ENCODE results near the gene CD300H.
"Not testable (repeated sequence)": the region's sequence is repeated elsewhere in the genome, so short reads cannot be mapped to it uniquely, and the experiment has no call there.

The CD300H gene

DNA sequence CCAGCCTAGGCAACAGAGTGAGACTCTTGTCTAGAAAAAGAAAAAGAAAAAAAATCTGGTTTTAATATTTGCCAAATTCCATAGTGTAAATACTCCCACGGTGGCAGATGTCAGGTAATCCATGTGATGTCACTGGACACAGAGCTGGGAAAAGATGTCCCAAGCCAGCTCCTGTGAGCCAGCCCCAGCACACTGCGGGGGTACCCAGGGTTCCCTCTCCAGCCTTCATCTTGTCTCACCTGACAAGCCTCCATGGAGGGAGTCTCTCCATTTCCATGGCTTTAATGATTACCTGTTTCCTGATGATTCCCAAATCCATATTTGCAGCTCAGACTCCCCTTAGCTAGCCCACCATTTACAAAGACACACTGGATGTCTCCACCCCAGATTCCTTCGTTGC is 40.6 kb downstream of the CD300H start:
- no peak for DNase-seq (ENCODE audit: low read depth)

DNA sequence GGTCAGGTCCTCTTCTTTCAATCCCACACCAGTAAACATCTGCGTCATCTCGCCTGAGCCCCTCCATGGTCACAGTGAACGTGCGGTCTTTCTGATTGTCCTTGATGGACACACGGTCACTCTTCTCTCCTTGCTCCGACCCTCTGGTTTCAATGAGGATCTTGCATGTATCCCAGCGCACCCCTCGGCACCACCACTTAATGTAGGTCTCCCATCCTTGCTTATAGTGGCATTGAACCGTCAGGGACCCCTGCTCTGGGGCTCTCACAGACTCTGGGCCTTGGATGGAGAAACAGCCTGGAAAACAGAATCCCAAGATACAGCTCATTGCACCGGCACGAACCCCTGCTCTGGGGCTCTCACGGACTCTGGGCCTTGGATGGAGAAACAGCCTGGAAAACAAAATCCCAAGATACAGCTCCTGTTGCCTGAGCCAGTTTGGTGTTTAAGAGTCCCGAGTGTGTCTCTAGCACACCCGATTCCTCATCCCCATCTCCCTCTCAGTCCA is 41.5 kb downstream of the CD300H start:
- DNase-seq (ENCODE audit: low read depth): no peak

DNA sequence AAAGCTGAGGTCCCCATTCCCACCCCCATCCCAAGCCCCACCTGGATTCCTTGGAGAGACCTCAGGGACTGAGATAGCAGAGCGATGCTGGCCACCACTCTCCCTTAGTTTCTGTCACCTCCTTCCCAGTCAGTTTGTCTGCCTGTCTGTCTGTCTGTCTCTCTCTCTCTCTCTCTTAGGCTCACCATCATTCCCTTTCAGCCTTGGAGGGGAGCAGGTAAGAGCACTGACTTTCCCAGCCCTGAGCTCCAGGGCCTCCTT is 41.9 kb downstream of the CD300H start:
- DNase-seq (ENCODE audit: low read depth): no peak

DNA sequence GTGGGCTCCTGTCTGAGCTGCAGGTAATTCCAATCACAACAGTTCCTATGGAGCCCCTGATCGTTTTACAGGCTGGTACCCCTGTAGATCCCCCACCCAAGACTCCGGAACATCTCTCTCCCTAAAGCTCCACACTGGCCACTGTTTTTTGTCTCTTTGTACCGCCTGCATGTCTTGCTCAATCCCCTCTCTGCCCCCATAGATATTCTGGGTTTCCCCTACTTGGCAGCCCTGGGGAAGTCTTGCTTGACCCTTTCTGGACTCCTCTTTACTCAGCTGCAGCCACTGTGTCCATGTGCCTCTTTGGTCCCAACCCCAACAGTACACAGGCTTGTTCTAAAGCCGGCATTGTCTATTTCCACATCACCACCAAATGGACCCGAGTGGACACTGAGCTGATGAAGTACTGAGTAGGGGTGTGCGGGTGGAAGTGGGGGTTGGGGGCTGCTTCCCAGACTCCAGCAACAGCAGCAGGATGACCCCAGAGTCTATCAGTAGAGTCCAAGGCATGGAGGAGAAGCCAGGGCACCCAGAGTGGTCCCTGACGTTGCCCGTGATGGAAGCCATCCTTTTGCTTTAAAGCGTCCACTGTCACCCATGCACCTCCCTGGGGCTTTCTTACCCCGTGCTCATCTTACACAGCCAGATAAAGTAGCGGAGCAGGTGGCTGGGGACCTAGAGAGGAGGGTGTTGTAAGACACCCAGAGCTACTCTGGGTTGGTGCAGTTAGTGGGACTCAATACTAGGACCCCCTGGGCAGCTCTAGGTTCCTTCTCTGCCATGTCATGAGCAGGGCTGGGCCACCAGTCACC is 42.5 kb downstream of the CD300H start:
- DNase-seq (ENCODE audit: low read depth): no peak

DNA sequence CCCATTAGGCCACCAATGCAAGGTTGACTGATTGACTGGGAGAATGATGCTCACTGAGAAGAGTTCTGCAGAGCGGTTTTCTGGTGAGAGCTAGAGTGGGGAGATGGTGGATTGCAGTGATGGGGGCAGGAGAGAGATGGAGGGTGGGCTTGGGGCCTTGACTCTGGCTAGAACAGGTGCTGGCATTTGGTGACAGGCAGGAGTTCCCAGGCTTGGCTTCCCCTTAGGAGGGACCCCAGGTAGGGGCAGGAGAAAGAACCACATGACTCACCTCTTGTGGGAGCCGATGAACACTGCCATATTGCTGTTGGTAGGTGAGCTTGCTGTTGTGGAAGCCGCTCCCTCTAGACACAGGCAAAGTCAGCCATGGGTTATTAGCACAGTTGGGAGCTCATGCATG is 44.0 kb downstream of the CD300H start:
- DNase-seq (ENCODE audit: low read depth): no peak

DNA sequence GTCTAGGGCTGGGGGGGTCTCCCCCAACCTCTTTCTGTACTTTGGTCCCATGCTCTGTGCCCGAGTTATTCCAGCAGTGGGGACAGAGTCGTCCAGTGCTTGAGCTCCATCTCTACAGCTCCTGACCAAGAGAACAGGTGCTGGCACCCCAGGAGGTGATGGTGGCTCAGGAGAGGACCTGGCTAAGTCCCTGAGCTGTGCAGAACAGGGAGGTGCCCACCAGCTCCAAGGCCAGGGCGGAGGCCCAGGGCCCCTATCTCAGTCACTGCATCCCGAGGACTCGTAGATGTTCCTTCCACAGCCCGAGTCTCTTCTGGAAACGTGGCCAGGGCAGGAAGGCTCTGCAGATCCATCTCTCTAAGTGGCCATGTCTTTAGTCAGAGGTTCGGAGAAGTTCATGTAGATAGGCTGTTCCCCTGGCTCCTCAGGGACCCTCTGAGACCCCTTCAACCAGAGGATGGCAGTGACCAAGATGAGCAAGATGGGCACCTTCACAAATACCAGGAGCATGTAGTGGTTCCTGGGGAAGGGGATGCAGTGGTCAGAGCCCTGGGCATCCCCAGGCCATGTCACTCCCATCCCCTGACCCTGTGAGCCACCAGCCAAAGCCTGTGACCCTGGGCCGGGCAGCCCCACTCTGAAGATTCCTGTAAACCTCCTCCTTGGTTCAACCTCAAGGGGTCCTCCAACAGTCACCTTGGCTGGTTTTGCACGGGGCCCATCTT is 44.8 kb downstream of the CD300H start:
- DNase-seq (ENCODE audit: low read depth): no peak

DNA sequence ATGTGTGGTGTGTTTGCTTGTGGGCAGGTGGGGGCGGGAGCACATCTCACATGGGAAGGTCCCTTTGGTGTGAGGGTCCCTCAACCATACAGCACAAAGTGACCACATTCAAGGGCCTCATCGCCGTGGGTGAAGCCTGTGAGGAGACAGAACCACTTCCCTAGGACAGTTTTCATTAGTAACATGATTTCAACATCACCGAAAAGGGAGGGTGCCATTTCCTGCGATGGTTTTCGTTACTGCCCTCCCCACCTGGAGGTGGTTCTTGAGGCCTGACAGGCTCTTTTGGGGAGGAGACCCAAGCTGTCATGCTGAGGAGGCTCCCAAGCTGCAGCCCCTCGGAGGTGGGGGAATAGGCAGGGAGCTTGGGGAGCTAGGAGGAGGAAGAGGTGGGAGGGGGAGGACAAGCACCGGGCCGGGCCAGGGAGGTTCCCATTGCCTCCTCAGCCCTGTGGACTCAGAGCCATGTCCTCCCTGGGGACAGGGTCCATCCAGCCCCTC is 45.6 kb downstream of the CD300H start:
- no peak for DNase-seq (ENCODE audit: low read depth)

DNA sequence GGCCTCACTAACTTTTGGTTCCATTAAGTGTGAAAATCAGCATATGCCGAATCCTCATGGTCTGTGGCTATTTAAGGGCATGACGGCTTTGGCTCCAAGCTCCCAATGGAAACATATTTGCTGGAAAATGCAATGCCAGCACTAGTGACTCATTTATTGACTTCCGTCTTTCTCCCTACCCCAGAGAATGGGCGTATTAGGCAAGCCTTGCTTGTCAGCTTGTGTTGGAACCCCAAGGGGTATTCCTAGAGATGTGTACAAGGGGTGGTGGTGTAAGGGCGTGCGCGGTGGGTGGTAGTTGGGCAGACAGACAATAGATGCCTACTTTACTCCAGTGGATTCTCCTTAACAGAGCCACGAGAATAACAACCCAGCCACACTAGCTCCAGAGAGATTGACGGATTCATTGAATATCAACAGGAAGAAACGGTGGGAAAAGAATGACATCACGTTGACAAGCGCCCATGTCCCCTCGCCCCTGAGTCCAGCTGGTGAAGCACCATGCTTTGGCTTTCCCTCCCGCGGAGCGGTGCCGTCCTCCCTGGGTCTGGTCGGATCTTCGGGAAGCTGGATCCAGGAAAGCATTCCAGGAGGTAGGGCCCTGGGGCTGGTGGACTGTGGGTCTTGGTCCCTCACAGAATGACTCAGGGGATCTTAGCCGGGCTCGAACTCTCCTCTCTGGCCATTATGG is 46.4 kb downstream of the CD300H start:
- DNase-seq (ENCODE audit: low read depth): no peak

DNA sequence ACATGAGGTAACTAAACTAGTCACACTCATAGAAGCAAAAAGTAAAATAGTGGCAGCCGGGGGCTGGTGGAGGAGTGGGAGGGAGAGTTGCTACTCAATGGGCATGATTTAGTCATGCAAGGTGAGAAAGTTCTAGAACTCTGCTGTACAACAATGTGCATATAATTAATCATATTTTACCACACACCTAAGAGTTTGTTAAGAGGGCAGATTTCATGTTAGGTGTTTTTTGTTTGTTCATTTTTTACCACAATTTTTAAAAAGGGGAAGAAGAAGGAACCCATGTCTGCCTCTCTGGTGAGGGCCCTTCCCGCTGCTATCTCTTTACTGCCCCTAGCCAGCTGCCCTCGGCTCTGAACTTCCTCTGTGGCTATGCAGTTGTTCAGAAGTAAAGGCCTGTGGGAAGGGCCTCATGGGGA is 47.3 kb downstream of the CD300H start:
- no peak for DNase-seq (ENCODE audit: low read depth)

DNA sequence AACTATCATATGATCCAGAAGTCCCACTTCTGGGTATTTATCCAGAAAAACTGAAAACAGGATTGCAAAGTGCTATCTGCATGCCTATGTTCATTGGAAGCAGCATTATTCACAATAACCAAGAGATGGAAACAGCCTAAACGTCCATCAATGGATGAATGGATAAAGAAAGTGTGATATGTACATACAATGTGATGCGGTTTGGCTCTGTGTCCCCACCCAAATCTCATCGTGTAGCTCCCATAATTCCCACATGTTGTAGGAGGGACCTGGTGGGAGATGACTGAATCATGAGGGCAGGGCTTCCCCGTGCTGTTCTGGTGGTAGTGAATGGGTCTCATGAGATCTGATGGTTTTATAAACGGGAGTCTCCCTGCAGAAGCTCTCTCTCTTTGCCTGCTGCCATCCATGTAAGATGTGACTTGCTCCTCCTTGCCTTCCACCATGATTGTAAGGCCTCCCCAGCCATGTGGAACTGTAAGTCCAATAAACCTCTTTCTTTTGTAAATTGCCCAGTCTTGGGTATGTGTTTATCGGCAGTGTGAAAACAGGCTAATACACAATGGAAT is 48.8 kb downstream of the CD300H start:
- DNase-seq (ENCODE audit: low read depth): not testable (repeated sequence)

DNA sequence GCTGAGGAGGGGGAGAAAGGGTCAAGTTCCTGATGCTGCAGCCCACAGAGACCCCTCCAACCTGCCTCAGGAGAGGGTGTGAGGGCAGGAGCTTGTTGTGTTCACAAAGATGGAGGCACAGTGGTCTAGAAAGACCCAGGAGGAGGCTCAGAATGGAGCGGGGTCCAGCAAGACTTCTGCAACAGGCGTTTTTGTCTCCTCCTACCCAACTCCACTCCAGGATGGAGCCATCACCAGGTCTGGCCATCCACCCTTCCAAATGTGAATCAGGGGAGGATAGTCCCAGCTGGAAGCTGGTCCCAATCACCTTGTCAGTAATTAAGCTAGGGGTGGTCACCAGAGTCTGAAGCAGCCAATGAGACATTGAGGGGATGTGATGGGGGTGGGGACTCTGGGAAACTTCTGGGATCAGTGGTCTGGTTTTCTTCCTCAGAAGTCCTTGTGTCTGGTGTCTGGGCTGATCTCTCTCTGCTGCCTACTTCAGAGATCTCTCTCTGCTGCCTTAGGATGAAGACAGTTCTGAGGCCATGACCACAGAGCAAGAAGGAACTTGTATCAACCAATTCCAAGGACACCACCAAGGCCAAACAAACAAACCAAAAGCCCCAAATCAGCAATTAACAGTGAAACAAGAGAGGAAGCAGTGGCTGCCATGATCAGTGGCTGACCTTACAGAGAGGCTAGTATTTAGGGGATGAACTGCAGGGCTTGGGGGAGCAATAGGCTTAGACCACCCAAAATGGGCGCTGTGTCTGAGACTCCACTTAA is 50.6 kb downstream of the CD300H start:
- no peak for DNase-seq (ENCODE audit: low read depth)

DNA sequence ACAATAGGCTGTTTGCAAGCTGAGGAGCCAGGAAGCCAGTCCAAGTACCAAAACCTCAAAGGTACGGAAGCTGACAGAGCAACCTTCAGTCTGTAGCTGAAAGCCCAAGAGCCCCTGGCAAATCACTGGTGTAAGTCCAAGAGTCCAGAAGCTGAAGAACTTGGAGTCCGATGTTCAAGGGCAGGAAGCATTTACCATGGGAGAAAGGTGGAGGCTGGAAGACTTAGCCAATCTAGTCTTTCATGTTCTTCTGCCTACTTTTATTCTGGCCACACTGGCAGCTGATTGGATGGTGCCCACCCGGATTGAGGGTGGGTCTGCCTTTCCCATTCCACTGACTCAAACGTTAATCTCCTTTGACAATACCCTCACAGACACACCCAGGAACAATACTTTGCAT is 51.4 kb downstream of the CD300H start:
- DNase-seq (ENCODE audit: low read depth): no peak

DNA sequence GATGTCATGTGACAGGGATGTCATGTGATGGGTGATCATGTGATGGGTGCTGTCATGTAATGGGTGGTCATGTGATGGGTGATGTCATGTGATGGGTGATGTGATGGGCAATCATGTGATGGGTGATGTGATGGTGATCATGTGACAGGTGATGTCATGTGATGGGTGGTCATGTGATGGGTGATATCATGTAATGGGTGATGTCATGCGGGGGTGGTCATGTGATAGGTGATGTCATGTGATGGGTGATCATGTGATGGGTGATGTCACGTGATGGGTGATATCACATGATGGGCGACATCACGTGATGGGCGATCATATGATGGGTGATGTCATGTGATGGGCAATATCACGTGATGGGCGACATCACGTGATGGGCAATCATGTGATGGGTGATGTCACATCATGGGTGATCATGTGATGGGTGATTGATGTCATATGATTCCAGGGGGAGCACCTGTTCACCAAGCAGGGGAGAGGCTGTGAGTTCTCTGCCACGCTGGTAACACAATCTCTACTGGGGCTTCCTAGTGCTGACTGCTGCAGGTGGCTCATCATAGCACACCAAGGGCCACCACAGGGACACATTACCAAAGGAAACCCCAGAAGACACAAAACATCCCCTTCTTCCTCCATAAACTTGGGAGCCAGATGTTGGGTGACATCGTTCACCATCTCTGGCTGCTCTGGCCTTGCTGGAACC is 52.5 kb downstream of the CD300H start:
- DNase-seq (ENCODE audit: low read depth): no peak

DNA sequence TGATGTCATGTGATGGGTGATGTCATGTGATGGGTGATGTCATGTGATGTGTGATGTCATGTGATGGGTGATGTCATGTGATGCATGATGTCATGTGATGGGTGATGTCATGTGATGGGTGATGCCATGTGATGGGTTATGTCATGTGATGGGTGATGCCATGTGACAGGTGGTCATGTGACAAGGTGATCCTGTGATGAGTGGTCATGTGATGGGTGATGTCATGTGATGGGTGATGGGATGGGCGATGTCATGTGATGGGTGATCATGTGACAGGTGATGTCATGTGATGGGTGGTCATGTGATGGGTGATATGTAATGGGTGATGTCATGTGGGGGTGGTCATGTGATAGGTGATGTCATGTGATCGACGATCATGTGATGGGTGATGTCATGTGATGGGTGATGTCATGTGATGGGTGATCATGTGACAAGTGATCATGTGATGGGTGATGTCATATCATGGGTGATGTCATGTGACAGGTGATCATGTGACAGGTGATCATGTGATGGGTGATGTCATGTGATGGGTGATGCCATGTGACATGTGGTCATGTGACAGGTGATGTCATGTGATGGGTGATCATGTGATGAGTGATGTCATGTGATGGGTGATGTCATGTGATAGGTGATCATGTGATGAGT is 53.2 kb downstream of the CD300H start:
- DNase-seq (ENCODE audit: low read depth): peak; percentile 51

DNA sequence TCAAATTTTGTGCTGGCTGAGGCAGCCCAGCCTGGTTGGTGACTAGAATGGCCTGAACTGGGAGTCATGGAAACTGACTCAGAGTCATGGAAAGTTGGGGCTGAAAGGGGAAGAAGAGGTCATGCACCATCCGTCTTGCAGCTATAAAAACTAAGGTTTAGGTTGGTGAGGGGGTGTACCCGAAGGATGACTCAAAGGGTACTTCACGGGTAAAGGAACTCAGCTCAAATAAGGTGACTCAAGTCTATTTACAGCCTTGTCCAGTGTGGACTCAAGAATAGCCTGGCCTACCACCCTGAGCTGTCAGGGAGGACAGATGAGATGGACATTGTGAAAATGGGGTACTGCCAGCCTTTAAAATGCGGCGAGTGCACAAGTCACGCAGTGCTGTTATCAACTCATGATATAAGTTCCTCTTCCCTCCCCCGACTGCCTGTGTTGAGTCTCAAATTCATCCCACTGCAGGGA is 54.7 kb downstream of the CD300H start:
- no peak for DNase-seq (ENCODE audit: low read depth)

DNA sequence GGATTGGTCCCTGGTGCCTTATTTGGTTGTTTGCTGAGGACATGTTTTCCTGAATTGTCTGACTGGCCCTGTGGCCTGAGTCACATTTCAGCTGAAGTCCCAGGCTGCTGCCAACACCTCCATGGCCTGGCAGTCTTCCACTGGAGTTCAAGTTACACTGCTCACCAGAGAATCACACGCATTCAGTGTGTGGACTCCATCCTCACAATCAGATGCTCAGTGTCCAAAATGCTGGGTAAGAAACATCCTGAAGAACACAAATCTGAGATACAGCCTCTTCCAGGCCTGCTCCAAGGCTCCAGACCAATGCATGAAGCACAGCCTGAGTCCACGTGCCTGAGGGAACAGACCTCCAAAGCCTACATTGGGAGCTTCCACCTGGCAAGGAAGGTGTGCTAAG is 55.3 kb downstream of the CD300H start:
- no peak for DNase-seq (ENCODE audit: low read depth)
